GM12878 (cell line): Measurements from ENCODE around the gene TMEM255B. TPM values are rescaled to one million over a fixed set of nuclear protein-coding genes. Genes with fewer than 3 reads are reported as not detected.

Experiments
- BACH1 ChIP-seq: fragments of 450-650 bp; IDR thresholded peaks from 2 replicates; pipeline ENCODE4 v1.6.1; 2017; ENCODE audit warnings: mild to moderate bottlenecking, borderline replicate concordance
- MXI1 ChIP-seq: fragments of 150-350 bp; IDR thresholded peaks from 2 replicates; pipeline ENCODE4 v1.6.1; 2011; ENCODE audit warnings: low read depth, mild to moderate bottlenecking, inconsistent platforms, low read length, improper control_type of control experiment
- RAD21 ChIP-seq: IDR thresholded peaks from 2 replicates; pipeline ENCODE4 v1.6.1; 2011; ENCODE audit warnings: mild to moderate bottlenecking, low read depth, low read length, moderate library complexity; ENCODE audit not compliant: insufficient read depth
- SREBF2 ChIP-seq: IDR thresholded peaks from 2 replicates; pipeline ENCODE4 v1.6.1; 2012; ENCODE audit warnings: mild to moderate bottlenecking, low read length
- YBX1 ChIP-seq: fragments of 450-650 bp; IDR thresholded peaks from 2 replicates; pipeline ENCODE4 v1.6.1; 2016; ENCODE audit warnings: antibody characterized with exemption
- polyA plus RNA-seq, 11 experiments: library from polyadenylated mRNA; depleted of rRNA in 4 of 11; unstranded in 6 of 11; stranded (reverse) in 5 of 11; fragments of >200 nt; fragmentation: Nextera tagmentation in 4 of 11; fragmentation: Illumina TruSeq in 1 of 11; extraction: Ambion mirVana in 4 of 11; extraction: Trizol in 1 of 11; gene quantifications; 1 replicate in 1 of 11; 2 replicates in 10 of 11; pipeline versions ENCODE4 v1.2.1 to v1.2.3, GENCODE V29; 2011 to 2016; ENCODE audit warnings: inconsistent platforms in 2 of 11, missing spikeins in 2 of 11, low read depth in 1 of 11
- total RNA-seq, 4 experiments: library from RNA; depleted of rRNA in 3 of 4; stranded (reverse); fragments of >200 nt in 3 of 4; fragmentation: Illumina TruSeq in 1 of 4; extraction: Trizol in 1 of 4; gene quantifications; 2 replicates each; pipeline versions ENCODE4 v1.2.1 to v1.2.3, GENCODE V29; 2013 to 2021
- TF ChIP-seq, protein P1 (sequence below): IDR thresholded peaks from 2 replicates; pipeline ENCODE4 v1.6.1; 2012; ENCODE audit warnings: improper control_type of control experiment, low read depth, low read length; ENCODE audit not compliant: insufficient replicate concordance
- TF ChIP-seq, protein P2 (sequence below): IDR thresholded peaks from 2 replicates; pipeline ENCODE4 v1.6.1; 2012; ENCODE audit warnings: low read depth, low read length, improper control_type of control experiment

Gene TMEM255B
- total and polyA plus RNA-seq, 10 of the 15 experiments (the other 5 are each of a cell fraction or from before 2014, with no cell fraction given), result 0.04 to 0.62 (median 0.13) TPM; not detected in 3

DNA sequence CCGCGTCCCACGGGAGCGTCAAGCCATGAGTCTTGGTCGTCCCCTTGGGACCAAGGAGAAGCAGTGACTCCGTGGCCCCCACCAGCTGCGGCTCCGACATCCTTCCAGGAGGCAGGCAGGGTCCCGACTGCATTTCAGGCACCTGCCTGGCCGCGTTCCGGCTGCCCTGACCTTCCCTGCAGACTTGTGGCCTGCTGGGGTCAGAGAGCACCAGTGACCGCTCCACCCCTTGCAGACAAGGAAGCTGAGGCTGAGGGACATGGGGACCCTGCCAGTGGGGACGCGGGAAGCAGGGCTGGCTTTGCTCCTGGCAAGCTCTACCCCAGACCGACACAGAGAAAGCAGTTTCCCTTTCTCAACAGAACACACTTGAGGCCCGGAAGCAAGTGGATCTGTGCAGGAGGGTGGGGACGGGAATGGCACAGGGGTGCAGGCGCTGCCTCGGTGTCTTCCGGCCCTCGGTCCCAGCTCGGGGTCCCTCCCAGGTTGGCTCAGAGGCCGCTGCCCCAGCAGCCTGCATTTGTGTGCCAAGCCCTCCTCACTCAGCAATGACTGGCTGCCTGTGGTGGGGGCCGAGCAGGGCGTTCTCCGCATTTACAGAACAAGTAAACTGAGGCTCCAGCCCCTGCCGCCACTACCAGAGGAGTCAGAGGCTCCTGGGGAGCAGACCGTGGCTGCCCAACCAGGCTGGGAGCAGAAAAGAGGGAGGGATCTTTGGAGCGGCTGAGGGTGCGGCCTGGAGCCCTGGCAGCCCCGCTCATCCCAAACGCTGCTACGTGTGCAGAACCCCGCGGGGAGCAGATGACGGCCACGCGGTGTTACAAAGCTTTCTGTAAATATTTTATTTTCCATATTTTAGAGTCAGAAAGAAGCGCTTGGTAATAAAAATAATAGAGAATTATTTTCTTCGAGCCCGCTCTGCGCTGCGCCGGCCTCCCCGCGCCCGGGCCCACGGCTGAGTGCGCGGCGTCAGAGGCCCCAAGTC lies 61.0 kb downstream of the TMEM255B start (continued):
- no peak for TF ChIP-seq MXI1
- TF ChIP-seq, protein P1, sequence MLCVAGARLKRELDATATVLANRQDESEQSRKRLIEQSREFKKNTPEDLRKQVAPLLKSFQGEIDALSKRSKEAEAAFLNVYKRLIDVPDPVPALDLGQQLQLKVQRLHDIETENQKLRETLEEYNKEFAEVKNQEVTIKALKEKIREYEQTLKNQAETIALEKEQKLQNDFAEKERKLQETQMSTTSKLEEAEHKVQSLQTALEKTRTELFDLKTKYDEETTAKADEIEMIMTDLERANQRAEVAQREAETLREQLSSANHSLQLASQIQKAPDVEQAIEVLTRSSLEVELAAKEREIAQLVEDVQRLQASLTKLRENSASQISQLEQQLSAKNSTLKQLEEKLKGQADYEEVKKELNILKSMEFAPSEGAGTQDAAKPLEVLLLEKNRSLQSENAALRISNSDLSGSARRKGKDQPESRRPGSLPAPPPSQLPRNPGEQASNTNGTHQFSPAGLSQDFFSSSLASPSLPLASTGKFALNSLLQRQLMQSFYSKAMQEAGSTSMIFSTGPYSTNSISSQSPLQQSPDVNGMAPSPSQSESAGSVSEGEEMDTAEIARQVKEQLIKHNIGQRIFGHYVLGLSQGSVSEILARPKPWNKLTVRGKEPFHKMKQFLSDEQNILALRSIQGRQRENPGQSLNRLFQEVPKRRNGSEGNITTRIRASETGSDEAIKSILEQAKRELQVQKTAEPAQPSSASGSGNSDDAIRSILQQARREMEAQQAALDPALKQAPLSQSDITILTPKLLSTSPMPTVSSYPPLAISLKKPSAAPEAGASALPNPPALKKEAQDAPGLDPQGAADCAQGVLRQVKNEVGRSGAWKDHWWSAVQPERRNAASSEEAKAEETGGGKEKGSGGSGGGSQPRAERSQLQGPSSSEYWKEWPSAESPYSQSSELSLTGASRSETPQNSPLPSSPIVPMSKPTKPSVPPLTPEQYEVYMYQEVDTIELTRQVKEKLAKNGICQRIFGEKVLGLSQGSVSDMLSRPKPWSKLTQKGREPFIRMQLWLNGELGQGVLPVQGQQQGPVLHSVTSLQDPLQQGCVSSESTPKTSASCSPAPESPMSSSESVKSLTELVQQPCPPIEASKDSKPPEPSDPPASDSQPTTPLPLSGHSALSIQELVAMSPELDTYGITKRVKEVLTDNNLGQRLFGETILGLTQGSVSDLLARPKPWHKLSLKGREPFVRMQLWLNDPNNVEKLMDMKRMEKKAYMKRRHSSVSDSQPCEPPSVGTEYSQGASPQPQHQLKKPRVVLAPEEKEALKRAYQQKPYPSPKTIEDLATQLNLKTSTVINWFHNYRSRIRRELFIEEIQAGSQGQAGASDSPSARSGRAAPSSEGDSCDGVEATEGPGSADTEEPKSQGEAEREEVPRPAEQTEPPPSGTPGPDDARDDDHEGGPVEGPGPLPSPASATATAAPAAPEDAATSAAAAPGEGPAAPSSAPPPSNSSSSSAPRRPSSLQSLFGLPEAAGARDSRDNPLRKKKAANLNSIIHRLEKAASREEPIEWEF, result no peak
- no peak for TF ChIP-seq SREBF2
- TF ChIP-seq RAD21, result no peak
- TF ChIP-seq YBX1, result no peak
- TF ChIP-seq, protein P2, sequence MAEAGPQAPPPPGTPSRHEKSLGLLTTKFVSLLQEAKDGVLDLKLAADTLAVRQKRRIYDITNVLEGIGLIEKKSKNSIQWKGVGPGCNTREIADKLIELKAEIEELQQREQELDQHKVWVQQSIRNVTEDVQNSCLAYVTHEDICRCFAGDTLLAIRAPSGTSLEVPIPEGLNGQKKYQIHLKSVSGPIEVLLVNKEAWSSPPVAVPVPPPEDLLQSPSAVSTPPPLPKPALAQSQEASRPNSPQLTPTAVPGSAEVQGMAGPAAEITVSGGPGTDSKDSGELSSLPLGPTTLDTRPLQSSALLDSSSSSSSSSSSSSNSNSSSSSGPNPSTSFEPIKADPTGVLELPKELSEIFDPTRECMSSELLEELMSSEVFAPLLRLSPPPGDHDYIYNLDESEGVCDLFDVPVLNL, result no peak
- TF ChIP-seq BACH1, result no peak
- TF ChIP-seq, all 136 proteins: peak for 0
